Cardiac muscle cell (in vitro differentiated cells and primary cell): Measurements from ENCODE around the gene RERE. TPM values are rescaled to one million over a fixed set of nuclear protein-coding genes. Genes with fewer than 3 reads are reported as not detected.
A peak's percentile ranks its signal among the peaks of the same experiment; 100 is the strongest.

ENCODE experiments used
- DNase-seq, 2 donors: peaks; one replicate each; pipeline versions ENCODE4 v3.0.0 to v3.0.0-alpha.2; 2010 to 2017; ENCODE audit warnings: low read depth in 1 of 2, low spot score in 1 of 2
- H3K27ac ChIP-seq: fragments of 200-600 bp; sonication (generic); 2 replicates; pipeline ENCODE4 v1.5.1; 2016
- H3K27me3 ChIP-seq: fragments of 200-600 bp; sonication (generic); 2 replicates; pipeline ENCODE4 v1.6.0; 2016; ENCODE audit warnings: control low read depth
- H3K36me3 ChIP-seq: fragments of 200-600 bp; sonication (generic); 2 replicates; pipeline ENCODE4 v1.5.1; 2016; ENCODE audit warnings: control low read depth
- H3K4me1 ChIP-seq: fragments of 200-600 bp; sonication (generic); 2 replicates; pipeline ENCODE4 v1.8.1; 2017; ENCODE audit warnings: low read depth, mild to moderate bottlenecking, mixed run types
- H3K4me3 ChIP-seq: fragments of 200-600 bp; sonication (generic); 2 replicates; pipeline ENCODE4 v1.5.1; 2016; ENCODE audit warnings: mild to moderate bottlenecking
- H3K9me3 ChIP-seq: fragments of 200-600 bp; sonication (generic); 2 replicates; pipeline ENCODE4 v1.5.1; 2017; ENCODE audit warnings: low read depth, mild to moderate bottlenecking, control low read depth
- CTCF ChIP-seq: IDR thresholded peaks from 2 replicates; pipeline ENCODE4 v1.5.1; 2012; ENCODE audit warnings: low read depth, mild to moderate bottlenecking, low read length
- polyA plus RNA-seq: library from polyadenylated mRNA; unstranded; fragments of >200 nt; fragmentation: Nextera tagmentation; extraction: Ambion mirVana; gene quantifications from 2 replicates; pipeline ENCODE4 v1.2.1, GENCODE V29; 2016
- total RNA-seq: library from RNA; depleted of rRNA; stranded (reverse); fragments of >200 nt; gene quantifications from 2 replicates; pipeline ENCODE4 v1.2.3, GENCODE V29; 2016

RERE gene
- 59.5 and 81.0 TPM in 2 replicates for total RNA-seq
- polyA plus RNA-seq = 70.3 and 72.5 TPM in 2 replicates

GRCh38 chr1:8817412-8818324 is at the start of gene RERE:
Gene RERE (minus strand): TSS chr1:8817640.
- Histone ChIP-seq H3K36me3 (no peaks in the 10 kb centered on the region), H3K4me3 (peak within 1 kb of the TSS; percentile 100), H3K9me3 (no peaks in the 10 kb centered on the region), H3K27ac (peak within 1 kb of the TSS; percentile 98), H3K27me3 (no peaks in the 10 kb centered on the region), H3K4me1 (peaks cover 15% of the 10 kb centered on the region)
- peak; percentile 10 for TF ChIP-seq CTCF
- DNase-seq = peak; percentile 95 to 97

GRCh38 chr1:8866792-8867415 is 49.5 kb upstream of the RERE start:
- Histone ChIP-seq H3K4me3 (no peak overlapping the region), H3K27me3 (no peaks in the 10 kb centered on the region), H3K9me3 (no peaks in the 10 kb centered on the region), H3K36me3 (peaks cover 99% of the 10 kb centered on the region), H3K4me1 (no peaks in the 10 kb centered on the region), H3K27ac (peak overlapping the region; percentile 67)
- TF ChIP-seq CTCF = no peak
- no peak for DNase-seq

GRCh38 chr1:8866173-8866791 is 48.8 kb upstream of the RERE start:
- Histone ChIP-seq H3K27ac (peak overlapping the region; percentile 67), H3K9me3 (no peaks in the 10 kb centered on the region), H3K4me1 (no peaks in the 10 kb centered on the region)

GRCh38 chr1:8864713-8865344 is 47.4 kb upstream of the RERE start:
- Histone ChIP-seq H3K27ac (peak overlapping the region; percentile 91), H3K4me3 (no peak overlapping the region), H3K4me1 (peaks cover 4% of the 10 kb centered on the region), H3K27me3 (no peaks in the 10 kb centered on the region), H3K9me3 (no peaks in the 10 kb centered on the region), H3K36me3 (peaks cover 95% of the 10 kb centered on the region)
- DNase-seq = no peak
- TF ChIP-seq CTCF = no peak

More at GRCh38 chr1:8866173-8866791, 48.8 kb upstream of the RERE start:
- Histone ChIP-seq H3K4me3 (no peak overlapping the region), H3K36me3 (peaks cover 95% of the 10 kb centered on the region), H3K27me3 (no peaks in the 10 kb centered on the region)
- DNase-seq = no peak
- TF ChIP-seq CTCF = no peak

GRCh38 chr1:8863794-8864233 is 46.4 kb upstream of the RERE start:
- peaks cover 95% of the 10 kb centered on the region for H3K36me3 ChIP-seq
- no peak overlapping the region for H3K4me3 ChIP-seq
- peaks cover 12% of the 10 kb centered on the region for H3K4me1 ChIP-seq
- TF ChIP-seq CTCF = no peak
- H3K9me3 ChIP-seq = no peaks in the 10 kb centered on the region
- no peaks in the 10 kb centered on the region for H3K27me3 ChIP-seq
- peak overlapping the region; percentile 91 for H3K27ac ChIP-seq
- no peak for DNase-seq
